NOMO-1 treated with dmso at 0.1 percent for 144 hours (cell line): ENCODE results near the gene CWC27.
"Not testable (repeated sequence)": the region's sequence is repeated elsewhere in the genome, so short reads cannot be mapped to it uniquely, and the experiment has no call there.

Source experiments
- DNase-seq: peaks from one replicate; lab custom pipeline; 2025; ENCODE audit not compliant: unreplicated experiment; lab: John Stamatoyannopoulos, UW

CWC27 gene

DNA sequence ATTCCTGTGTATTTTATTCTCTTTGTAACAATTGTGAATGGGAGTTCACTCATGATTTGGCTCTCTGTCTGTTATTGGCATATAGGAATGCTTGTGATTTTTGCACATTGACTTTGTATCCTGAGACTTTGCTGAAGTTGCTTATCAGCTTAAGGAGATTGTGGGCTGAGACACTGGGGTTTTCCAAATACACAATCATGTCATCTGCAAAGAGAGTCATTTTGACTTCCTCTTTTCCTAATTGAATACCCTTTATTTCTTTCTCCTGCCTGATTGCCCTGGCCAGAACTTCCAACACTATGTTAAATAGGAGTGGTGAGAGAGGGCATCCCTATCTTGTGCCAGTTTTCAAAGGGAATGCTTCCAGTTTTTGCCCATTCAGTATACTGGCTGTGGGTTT, 138.7 kb downstream of the CWC27 start:
- DNase-seq, result not testable (repeated sequence)

GRCh38 chr5:64914396-64914795, 145.7 kb downstream of the CWC27 start:
- DNase-seq, result no peak

DNA sequence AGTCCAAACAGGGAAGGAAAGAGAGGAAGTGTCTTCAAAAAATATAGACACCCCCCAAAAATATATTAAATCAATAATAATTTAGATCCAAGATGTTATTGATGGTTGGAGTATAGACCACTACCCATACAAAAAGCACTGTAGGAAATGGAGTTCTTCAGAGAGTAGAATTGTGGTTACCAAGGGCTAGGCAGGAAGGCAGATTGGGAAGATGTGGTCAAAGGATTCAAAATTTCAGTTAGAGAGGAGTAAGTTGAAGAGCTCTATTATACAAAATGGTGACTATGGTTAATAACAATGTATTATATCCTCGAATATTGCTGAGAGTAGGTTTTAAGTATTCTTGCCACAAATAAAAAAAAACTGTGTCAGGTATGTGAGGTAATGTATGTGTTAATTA, 149.4 kb downstream of the CWC27 start:
- no peak for DNase-seq

GRCh38 chr5:64921386-64921785, 152.7 kb downstream of the CWC27 start:
- DNase-seq, result no peak

GRCh38 chr5:64923151-64923685, 154.5 kb downstream of the CWC27 start:
- no peak for DNase-seq

GRCh38 chr5:64925123-64925522, 156.4 kb downstream of the CWC27 start:
- no peak for DNase-seq

GRCh38 chr5:64929833-64930232, 161.1 kb downstream of the CWC27 start:
- no peak for DNase-seq

GRCh38 chr5:64930672-64931318, 162.1 kb downstream of the CWC27 start:
- DNase-seq, result no peak

DNA sequence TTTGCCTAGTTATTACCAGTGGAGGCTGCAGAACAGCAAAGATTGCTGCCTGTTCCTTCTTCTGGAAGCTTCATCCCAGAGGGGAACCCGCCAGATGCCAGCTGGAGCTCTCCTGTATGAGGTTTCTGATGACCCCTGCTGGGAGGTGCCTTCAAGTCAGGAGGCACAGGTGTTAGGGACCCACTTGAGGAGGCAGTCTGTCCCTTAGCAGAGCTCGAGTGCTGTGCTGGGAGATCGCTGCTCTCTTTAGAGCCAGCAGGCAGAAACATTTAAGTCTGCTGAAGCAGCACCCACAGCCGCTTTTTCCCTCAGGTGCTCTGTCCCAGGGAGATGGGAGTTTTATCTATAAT, 170.7 kb downstream of the CWC27 start:
- DNase-seq, result not testable (repeated sequence)

DNA sequence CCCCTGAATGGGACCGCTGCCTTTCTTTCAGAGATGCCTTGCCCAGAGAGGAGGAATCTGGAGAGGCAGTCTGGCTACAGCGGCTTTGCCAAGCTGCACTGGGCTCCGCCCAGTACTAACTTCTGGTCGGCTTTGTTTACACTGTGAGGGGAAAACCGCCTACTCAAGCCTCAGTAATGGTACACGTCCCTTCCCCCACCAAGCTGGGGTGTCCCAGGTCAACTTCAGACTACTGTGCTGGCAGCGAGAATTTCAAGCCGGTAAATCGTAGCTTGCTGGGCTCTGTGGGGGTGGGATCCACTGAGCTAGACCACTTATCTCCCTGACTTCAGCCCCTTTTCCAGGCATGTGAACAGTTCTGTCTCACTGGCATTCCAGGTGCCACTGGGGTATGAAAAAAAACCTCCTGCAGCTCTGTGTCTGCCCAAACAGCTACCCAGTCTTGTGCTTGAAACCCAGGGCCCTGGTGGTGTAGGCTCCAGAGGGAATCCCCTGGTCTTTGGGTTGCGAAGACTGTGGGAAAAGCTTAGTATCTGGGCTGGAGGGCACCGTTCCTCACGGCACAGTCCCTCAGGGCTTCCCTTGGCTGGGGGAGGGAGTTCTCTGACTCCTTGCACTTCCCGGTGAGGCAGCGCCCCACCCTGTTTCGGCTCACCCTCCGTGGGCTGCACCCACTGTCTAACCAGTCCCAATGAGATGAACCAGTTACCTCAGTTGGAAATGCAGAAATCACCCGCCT, 171.2 kb downstream of the CWC27 start:
- DNase-seq, result no peak

DNA sequence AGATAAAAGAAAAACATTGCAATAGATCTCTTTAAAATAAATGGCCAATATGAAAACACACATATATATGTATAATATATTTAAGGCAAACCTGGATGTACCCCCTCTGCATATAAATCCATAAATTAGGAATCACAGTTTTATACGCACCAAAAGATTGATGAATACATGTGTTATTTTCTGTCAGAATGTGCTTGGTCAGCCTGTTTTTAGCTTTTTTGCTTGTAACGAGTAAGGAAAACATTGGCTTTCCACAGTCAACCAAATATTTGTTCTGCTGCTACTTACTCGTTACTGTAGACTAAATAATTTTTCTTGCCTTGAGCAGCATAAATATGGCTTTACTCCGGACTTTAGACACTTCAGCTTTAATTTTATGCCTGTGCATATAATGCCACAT, 173.7 kb downstream of the CWC27 start:
- DNase-seq, result no peak

DNA sequence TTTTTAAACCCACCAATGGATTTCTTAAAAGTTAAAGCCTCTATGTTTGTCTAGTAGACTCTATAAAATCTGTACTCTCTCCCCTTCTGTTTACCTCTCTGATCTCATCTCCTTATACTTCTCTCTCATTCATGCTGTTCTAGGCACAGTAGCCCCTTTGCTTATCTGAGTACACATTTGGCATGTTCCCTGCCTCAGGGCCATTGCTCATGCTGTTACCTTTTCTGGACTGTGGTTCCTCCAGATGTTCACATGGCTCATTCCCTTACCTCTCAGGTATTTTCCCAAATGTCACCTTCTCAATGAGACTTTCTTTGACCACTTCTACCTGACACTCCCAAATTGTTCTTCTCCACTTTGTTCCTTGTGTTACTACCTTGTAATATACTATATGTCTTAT, 176.1 kb downstream of the CWC27 start:
- no peak for DNase-seq

DNA sequence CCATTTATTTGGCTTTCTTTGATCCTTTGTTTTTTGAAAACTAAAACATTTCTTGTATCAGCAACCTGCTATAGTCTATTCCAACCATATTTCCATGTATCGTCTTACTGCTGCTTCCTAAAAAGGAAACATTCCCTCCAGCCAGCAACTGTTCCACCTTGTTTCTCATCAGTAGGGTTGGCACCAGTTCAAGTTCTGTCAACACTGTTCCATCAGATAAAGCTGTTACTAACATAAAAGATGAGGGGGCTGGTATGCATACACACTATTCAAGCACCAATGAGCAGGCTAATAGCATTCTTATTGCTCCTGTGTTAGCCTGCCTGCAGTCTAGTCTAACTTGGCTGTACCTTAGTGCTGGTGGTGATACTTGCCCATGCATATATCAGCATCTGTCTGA, 178.3 kb downstream of the CWC27 start:
- DNase-seq, result no peak

DNA sequence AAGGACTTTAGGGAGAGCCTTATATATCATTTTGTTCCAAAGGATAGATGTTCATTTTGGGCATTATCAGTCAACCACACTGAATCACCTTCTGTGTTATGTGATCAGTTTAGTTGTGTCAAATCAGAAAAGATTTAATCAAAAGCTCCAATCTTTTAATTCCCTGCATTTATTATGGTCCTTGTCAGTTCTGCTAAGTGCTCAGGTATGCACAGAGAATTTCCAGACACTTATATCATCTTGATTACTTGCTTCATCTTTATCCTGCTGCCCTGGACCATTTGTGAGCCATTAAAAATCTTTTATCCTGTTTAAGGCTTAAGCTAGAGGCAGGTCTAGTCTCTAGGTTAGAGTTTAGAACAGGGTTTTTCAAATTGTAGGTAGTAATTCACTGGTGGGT, 179.1 kb downstream of the CWC27 start:
- DNase-seq, result no peak

DNA sequence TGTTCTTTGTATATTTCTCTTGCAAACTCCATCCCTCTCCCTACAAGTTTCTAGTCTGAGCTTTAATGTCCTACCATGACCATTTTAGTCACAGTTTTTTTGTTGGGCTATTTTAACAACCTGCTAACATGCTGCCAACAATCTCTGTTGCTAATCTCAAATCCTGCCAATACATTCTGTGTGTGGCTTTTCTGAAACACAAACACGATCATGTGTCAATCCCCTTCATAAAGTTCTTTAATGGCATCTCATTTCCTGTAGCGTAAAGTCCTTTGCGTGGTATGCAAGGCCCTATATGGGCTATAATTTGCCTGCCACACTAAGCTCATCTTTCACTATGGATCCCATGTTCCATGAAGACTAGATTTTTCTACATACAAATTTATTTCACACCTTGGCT, 180.6 kb downstream of the CWC27 start:
- DNase-seq, result no peak

DNA sequence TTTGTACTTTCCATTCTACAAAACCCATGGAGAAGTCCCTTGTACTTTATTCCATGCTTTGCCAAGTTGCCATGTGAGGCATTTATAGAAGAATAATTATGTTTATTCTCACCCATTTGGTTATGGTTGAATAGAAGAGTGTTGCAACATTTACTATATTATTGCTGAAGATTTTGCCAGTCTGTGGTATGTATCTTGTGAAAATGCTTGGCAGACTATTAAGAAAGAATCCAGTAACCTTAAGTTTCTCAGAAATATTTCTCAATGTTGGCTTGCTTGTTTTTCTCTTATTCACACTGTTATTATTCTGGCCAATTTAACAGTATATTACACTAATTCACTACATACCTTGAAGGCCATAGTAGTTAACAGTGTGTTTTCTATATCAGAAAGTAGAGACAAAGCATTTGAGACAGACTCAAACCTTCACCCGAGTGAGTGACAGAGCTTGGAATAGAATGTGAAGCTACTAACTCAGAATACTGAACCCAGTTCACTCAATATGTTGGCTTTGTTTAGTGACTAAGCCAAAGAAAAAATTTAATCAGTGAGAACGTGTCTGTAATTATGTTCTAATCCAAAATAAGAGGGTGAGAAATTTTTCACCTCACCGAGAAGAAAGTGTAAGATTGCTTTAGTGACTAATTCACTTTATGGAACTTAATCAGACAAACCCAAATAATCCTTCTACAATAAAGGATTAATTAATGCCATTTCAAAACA, 184.4 kb downstream of the CWC27 start:
- no peak for DNase-seq

DNA sequence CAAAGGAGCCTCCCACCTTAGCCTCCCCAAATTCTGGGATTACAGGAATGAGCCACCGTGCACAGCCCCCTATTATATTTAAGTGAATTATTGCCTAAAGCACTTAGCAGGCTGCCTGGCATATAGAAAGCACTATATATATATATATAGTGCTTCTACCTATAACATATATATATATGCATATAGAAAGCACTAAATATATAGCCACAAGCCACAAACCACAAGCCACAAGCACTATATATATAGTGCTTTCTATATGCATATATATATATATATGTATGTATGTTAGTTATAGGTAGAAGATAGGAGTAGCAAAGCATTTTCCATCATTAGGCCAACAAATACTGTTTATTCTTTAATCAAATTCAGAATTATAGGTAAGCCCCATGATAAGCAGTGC, 185.8 kb downstream of the CWC27 start:
- no peak for DNase-seq

DNA sequence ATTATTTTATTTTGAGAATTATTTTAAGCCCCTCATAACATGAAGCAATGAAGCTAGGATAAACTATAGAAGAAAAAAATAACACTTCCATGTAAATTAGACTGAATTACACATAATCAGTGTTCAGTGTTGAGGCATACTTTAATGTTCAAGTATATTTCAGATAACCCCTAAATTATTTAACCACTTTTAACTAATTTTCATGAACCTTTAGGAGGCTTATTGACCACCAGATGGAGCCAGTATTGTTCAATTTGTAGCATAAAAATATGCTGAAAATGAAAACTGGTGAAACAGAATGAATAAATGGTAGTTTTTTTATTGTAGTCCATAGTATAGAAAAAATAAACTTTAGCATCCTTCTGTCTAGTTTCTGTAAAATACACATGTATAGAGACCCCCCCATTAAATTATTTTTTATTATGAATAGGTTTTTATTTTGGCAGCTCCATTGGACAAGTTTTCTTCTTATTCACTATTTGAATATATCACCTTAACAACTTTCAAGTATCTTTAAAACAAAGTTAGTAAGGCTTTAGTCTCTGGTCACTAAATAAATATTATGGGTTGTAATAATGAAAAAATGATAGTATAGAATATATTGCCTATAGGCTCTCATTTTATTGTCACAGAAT, 190.1 kb downstream of the CWC27 start:
- no peak for DNase-seq

GRCh38 chr5:64963278-64963677, 194.5 kb downstream of the CWC27 start:
- DNase-seq, result no peak

GRCh38 chr5:64968591-64969110, 199.9 kb downstream of the CWC27 start:
- DNase-seq, result no peak

DNA sequence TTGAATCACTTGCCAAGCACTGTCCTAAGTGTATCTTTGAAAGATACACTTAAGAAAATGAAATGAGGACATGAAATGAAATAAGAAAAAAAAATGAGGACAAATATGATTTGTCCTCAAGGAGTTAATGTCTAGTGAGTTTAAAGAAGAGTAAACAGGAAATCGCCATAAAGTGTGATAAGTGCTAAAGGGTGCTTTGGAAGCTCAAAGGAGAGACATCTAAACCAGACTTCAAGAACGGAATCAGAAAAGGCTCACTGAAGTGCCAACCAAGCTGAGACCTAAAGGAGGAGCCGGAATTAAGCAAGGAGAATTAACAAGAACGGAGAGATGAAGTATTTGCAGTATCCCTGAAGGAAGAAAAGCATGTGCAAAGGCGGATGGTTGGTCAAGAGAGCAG, 200.8 kb downstream of the CWC27 start:
- DNase-seq, result no peak
